NCI-H446 treated with DMSO at 0.1 percent for 48 hours (cell line): Measurements from ENCODE around the gene C2orf81.
"Not testable (repeated sequence)": the region's sequence is repeated elsewhere in the genome, so short reads cannot be mapped to it uniquely, and the experiment has no call there.

Experiments
- DNase-seq: peaks from one replicate; lab custom pipeline; 2025; lab: John Stamatoyannopoulos, UW

C2orf81 gene

GRCh38 chr2:74442483-74443297 lies 21.3 kb upstream of the C2orf81 start:
- not testable (repeated sequence) for DNase-seq

GRCh38 chr2:74441690-74442482 lies 20.5 kb upstream of the C2orf81 start, which contains the start of gene RTKN:
RTKN (minus strand) TSS chr2:74441937; CDS start chr2:74441816, 121 bp downstream.
- DNase-seq: no peak

GRCh38 chr2:74441170-74441689 lies 19.8 kb upstream of the C2orf81 start:
- DNase-seq: no peak

GRCh38 chr2:74440378-74441169 lies 19.2 kb upstream of the C2orf81 start:
- DNase-seq: peak; percentile 16

GRCh38 chr2:74439803-74440377 lies 18.5 kb upstream of the C2orf81 start:
- no peak for DNase-seq

GRCh38 chr2:74439373-74439772 lies 18.0 kb upstream of the C2orf81 start:
- DNase-seq: no peak

- no peak for DNase-seq
These were observed 16.8 kb upstream of the C2orf81 start for GRCh38 chr2:74438248-74438647.

- DNase-seq: no peak
These were observed 15.7 kb upstream of the C2orf81 start for GRCh38 chr2:74436848-74437695.

GRCh38 chr2:74436111-74436805 lies 14.8 kb upstream of the C2orf81 start:
- DNase-seq: no peak

GRCh38 chr2:74430502-74430901 lies 9.1 kb upstream of the C2orf81 start:
- DNase-seq: no peak

GRCh38 chr2:74429487-74430451 lies 8.3 kb upstream of the C2orf81 start:
- DNase-seq: no peak

GRCh38 chr2:74428675-74429074 lies 7.3 kb upstream of the C2orf81 start:
- no peak for DNase-seq

- DNase-seq: no peak
These were observed 6.1 kb upstream of the C2orf81 start for GRCh38 chr2:74427551-74427950.

- no peak for DNase-seq
These were observed 4.9 kb upstream of the C2orf81 start for GRCh38 chr2:74426181-74426758.

GRCh38 chr2:74425523-74425922 lies 4.1 kb upstream of the C2orf81 start:
- DNase-seq: no peak

- DNase-seq: no peak
These were observed 3.6 kb upstream of the C2orf81 start for GRCh38 chr2:74424995-74425406.

GRCh38 chr2:74424139-74424992 lies 2.9 kb upstream of the C2orf81 start:
- DNase-seq: no peak
